Progenitor cell of endocrine pancreas (in vitro differentiated cells): ENCODE data around the gene CCND1. TPM values are rescaled to one million over a fixed set of nuclear protein-coding genes. Genes with fewer than 3 reads are reported as not detected.

Experiments used
- DNase-seq: peaks from one replicate; pipeline ENCODE4 v3.0.0; 2021; ENCODE audit warnings: low spot score; ENCODE audit not compliant: unreplicated experiment
- H3K27ac Mint-ChIP-seq: 2 replicates; pipeline ENCODE4 v1.8.0; 2021; ENCODE audit warnings: mild to moderate bottlenecking, moderate library complexity, mixed read lengths
- H3K27me3 Mint-ChIP-seq: 2 replicates; pipeline ENCODE4 v1.8.0; 2021; ENCODE audit warnings: mixed read lengths
- H3K36me3 Mint-ChIP-seq: 2 replicates; pipeline ENCODE4 v1.8.0; 2022; ENCODE audit warnings: mixed read lengths; ENCODE audit not compliant: insufficient read depth
- H3K4me1 Mint-ChIP-seq: 2 replicates; pipeline ENCODE4 v1.8.0; 2021; ENCODE audit warnings: low read depth, mixed read lengths
- H3K4me3 Mint-ChIP-seq: 2 replicates; pipeline ENCODE4 v1.8.0; 2021; ENCODE audit warnings: low read depth, mild to moderate bottlenecking, moderate library complexity, mixed read lengths
- H3K9me3 Mint-ChIP-seq: 2 replicates; pipeline ENCODE4 v1.8.0; 2021; ENCODE audit warnings: low read depth, mixed read lengths
- total RNA-seq: library from RNA; stranded (reverse); gene quantifications from 2 replicates; pipeline ENCODE4 v1.2.1, GENCODE V29; 2021
- TF ChIP-seq, protein P1 (sequence below): fragments of 200-600 bp; sonication (generic); IDR thresholded peaks from one replicate; pipeline ENCODE4 v1.5.0; 2021; ENCODE audit warnings: antibody characterized with exemption, mild to moderate bottlenecking; ENCODE audit not compliant: unreplicated experiment

Gene CCND1
- total RNA-seq, 1 donor from 2014 or later: 437 TPM

DNA sequence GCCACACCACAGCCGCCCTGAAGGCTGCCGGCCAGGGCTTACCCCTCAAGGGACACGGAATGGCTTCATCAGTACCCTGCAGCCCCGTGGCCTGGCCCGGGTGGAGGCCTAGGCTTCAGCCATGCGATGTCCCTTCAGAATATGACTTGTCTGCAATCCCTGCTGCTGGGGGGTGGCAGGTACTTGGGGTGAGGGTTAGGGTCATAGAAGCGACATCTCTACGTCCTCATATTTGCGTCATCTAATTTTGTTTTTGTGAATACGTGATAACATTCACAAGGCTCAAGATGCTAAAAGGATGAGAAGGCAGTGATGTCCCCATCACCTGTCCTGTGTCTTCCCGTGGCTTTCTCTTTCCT is 6.4 kb downstream of the CCND1 start:
- no peak overlapping the region for H3K4me3 Mint-ChIP-seq

DNA sequence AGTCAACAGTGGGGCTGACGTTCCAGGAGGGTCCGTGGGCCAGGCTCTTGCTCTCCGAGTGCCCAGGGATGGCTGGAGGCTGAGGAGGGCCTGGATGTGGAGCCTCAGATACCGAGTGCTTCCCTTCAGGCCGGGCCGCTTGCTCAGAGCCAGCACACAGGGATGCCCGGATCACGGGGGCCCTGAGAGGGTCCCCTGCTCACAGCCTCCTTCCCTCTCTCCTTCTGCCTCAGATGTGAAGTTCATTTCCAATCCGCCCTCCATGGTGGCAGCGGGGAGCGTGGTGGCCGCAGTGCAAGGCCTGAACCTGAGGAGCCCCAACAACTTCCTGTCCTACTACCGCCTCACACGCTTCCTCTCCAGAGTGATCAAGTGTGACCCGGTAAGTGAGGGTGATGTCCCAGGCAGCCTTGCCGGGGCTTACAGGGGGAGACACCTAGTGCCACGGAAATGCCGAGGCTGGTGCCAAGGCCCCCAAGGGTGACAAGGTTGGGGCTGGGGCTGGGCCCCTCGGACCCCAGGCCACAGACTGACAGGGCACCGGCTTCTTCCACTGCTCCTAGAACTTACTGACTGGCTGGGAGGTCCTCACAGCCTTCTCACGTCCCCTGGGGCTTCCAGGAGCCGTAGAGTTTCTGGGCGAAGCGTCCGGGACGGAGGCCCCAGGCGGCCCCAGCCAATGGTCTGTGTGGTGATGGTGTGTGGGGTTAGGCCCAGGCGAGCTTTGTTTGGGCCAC is 7.0 kb downstream of the CCND1 start:
- DNase-seq: no peak
- H3K4me1 Mint-ChIP-seq: peaks cover 9% of the 10 kb centered on the region
- H3K27ac Mint-ChIP-seq: peak overlapping the region; percentile 45
- H3K36me3 Mint-ChIP-seq: peaks cover 20% of the 10 kb centered on the region
- no peaks in the 10 kb centered on the region for H3K27me3 Mint-ChIP-seq
- H3K9me3 Mint-ChIP-seq: no peaks in the 10 kb centered on the region
- H3K4me3 Mint-ChIP-seq: no peak overlapping the region
- TF ChIP-seq, protein P1, sequence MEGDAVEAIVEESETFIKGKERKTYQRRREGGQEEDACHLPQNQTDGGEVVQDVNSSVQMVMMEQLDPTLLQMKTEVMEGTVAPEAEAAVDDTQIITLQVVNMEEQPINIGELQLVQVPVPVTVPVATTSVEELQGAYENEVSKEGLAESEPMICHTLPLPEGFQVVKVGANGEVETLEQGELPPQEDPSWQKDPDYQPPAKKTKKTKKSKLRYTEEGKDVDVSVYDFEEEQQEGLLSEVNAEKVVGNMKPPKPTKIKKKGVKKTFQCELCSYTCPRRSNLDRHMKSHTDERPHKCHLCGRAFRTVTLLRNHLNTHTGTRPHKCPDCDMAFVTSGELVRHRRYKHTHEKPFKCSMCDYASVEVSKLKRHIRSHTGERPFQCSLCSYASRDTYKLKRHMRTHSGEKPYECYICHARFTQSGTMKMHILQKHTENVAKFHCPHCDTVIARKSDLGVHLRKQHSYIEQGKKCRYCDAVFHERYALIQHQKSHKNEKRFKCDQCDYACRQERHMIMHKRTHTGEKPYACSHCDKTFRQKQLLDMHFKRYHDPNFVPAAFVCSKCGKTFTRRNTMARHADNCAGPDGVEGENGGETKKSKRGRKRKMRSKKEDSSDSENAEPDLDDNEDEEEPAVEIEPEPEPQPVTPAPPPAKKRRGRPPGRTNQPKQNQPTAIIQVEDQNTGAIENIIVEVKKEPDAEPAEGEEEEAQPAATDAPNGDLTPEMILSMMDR: no peak

More for the DNA sequence above, 6.4 kb downstream of the CCND1 start:
- TF ChIP-seq, protein P1: no peak
- H3K4me1 Mint-ChIP-seq: peaks cover 9% of the 10 kb centered on the region
- peaks cover 17% of the 10 kb centered on the region for H3K36me3 Mint-ChIP-seq
- H3K27me3 Mint-ChIP-seq: no peaks in the 10 kb centered on the region
- no peak overlapping the region for H3K27ac Mint-ChIP-seq
- no peaks in the 10 kb centered on the region for H3K9me3 Mint-ChIP-seq
- DNase-seq: no peak

GRCh38 chr11:69648679-69649575 is 8.0 kb downstream of the CCND1 start:
- Mint-ChIP-seq H3K36me3 (peaks cover 24% of the 10 kb centered on the region), H3K4me1 (peaks cover 8% of the 10 kb centered on the region), H3K4me3 (no peak overlapping the region), H3K27me3 (no peaks in the 10 kb centered on the region), H3K9me3 (no peaks in the 10 kb centered on the region), H3K27ac (peak overlapping the region; percentile 67)
- DNase-seq: no peak
- TF ChIP-seq, protein P1: no peak

- peaks cover 24% of the 10 kb centered on the region for H3K36me3 Mint-ChIP-seq
- no peaks in the 10 kb centered on the region for H3K9me3 Mint-ChIP-seq
- DNase-seq: no peak
- TF ChIP-seq, protein P1: no peak
- no peak overlapping the region for H3K4me3 Mint-ChIP-seq
- H3K4me1 Mint-ChIP-seq: peaks cover 6% of the 10 kb centered on the region
- no peak overlapping the region for H3K27ac Mint-ChIP-seq
- H3K27me3 Mint-ChIP-seq: no peaks in the 10 kb centered on the region
Measured at GRCh38 chr11:69649576-69649900, 8.6 kb downstream of the CCND1 start.

- Mint-ChIP-seq H3K27ac (peak overlapping the region; percentile 41), H3K36me3 (peaks cover 24% of the 10 kb centered on the region), H3K4me3 (no peak overlapping the region), H3K27me3 (no peaks in the 10 kb centered on the region), H3K4me1 (peaks cover 10% of the 10 kb centered on the region), H3K9me3 (no peaks in the 10 kb centered on the region)
- DNase-seq: no peak
- TF ChIP-seq, protein P1: no peak
Measured at GRCh38 chr11:69650081-69650831, 9.3 kb downstream of the CCND1 start.
